ENCODE measurements around the gene ASCC3.

ASCC3 gene

DNA sequence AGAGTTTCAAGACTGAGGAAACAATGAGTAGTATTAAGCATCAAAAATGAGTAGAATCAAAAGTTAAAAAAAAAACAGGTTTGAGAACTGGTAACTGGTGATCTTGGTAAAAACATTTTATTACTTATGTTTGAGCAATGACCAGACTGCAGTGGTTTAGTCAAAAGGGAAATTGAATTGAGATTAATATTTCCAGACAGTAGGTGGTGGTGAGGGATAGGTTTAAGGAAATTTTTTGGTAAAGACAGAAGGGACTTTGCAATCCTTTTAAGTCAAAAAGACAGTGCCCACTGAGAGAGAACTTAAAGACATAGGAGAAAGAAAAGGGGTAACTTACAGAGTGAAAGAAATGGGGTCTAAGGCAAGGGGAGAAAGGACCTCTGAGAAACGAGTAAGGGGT, 156.9 kb downstream of the ASCC3 start:
- no peak for DNase-seq (ENCODE audit: low read depth, low spot score)

DNA sequence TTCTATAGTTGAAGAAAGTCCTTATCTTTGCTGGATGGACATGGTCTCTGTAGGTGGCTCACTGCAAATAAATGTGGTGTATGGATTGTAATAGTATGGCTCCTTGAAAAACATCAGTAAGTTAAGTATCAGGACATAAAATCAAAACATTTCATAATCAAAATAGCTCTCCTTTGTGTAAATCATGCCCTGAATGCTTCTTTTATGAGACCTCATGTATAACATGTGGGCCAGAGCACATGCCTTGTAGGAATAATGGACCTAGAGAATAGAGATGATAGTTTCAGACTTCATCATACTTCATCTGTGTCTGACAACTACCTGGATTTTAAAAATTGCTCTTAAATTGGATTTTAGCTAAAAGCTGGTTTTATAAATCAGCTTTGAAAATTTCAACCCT, 159.9 kb downstream of the ASCC3 start:
- no peak for DNase-seq (ENCODE audit: low read depth, low spot score)

DNA sequence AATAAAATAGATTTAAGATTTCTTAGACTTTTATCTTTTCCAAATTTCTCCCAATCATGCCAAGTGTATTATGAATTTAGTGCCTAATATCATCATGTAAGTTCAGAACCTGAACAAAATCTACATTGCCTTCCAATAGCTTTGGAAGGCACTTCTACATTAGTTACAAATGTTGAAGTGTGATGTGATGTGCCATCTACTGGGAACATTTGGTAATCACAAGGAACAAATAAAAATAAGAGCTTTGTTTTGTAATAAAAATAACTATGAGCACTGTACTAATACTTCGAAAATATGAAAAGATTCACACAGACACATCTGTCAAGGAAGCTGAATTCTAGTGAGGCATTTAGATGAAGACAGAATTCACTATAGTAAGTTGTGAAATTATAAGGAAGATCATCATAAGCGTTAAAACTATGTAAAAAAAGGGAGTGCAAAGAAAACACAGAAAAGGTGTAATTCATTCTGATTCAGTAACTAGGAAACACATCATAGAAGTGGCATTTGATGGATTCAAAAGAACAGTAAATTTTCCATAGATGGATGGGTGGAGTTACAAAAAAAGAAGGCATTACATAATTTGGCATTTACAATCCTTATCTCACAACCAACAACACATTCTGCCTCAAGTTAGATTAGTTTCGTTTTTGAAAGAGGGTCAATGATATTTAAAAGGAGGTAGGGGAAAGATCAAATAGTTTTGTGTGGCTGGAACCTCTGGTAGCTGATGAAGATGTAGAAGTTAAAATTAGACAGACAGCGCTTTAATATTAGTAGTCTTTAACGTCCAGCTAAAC, 161.0 kb downstream of the ASCC3 start:
- DNase-seq (ENCODE audit: low read depth, low spot score) = no peak

DNA sequence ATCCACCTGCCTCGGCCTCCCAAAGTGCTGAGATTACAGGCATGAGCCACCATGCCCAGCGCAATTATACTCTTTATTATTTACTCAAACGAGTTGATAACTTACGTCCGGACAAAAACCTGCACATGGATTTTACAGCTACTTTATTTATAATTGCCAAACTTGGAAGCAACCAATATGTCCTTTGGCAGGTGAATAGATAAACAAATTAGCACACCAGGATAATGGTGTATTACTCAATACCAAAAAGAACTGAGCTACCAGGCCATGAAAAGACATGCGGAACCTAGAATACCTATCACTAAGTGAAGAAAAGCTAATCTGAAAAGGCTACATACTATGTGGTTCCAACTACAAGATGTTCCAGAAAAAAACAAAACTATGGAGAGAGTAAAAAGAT, 168.1 kb downstream of the ASCC3 start:
- DNase-seq (ENCODE audit: low read depth, low spot score) = no peak

DNA sequence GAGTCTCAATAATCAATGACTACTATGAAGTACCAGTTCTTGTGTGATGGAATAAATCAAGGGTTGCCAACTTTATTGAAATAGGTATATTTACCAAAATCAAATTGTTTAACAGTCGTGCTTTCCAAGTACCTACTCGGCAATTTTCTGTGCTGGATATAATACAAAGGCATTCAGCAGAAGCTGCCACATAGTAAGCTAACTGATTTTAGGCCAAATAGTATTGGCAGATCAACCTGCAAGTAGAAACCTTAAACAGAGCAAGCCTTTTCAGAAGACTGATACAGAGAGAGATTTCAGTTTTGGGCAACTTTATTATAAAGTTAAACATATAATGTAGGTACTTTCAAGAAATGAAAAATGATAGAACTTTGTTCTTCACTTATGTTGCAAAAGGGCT, 174.6 kb downstream of the ASCC3 start:
- DNase-seq (ENCODE audit: low read depth, low spot score) = no peak

DNA sequence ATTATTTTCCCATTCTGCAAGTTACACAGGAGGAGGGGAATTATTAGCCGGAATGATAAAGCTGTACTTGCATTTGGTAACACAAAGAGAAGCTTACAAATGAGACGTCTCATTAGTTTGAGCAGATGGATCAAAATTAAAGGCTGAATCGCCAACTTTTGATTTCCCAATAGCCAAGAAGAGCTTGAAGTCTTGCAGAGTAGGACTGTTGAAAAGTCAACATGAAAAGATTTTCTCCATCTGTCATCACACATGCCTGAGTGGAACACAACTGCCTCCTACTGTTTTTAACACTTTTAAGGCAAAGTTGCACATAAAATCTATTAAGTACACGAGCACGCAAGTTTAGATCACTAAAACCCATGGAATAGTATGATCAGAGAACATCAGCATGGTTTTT, 176.2 kb downstream of the ASCC3 start:
- DNase-seq (ENCODE audit: low read depth, low spot score) = no peak

DNA sequence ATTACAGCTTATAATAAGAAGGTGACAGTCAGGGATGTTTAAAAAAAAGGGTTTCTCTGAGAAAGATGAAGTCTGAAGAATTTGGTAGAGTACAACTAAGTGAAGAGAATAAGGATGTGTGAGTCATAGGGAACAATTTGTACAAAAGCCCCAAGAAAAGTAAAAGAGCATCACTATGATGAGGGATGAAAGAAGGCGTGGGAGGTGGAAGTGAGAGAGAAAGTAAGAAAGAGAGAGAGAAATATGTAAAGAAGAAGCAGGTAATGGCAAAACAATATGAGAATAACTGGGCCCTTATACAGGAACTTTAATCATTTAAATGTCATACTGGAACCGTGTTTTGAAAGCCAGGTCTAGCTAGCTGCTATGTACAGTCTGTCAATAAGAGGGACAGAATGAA, 179.4 kb downstream of the ASCC3 start:
- DNase-seq (ENCODE audit: low read depth, low spot score) = no peak

DNA sequence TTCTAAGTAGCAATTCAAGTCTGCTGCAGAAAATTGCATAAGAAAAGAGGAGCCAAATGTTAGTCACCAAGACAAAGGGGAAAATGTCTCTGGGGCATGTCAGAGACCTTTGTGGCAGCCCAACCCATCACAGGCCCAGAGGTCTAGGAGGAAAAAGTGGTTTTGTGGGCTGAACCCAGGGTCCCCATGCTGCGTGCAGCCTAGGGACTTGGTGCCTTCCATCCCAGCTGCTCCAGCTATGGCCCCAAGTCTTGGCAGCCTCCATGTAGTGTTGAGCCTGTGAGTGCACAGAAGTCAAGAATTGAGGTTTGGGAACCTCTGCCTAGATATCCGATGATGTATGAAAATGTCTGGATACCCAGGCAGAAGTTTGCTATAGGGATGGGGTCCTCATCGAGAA, 181.1 kb downstream of the ASCC3 start:
- DNase-seq (ENCODE audit: low read depth, low spot score) = no peak

DNA sequence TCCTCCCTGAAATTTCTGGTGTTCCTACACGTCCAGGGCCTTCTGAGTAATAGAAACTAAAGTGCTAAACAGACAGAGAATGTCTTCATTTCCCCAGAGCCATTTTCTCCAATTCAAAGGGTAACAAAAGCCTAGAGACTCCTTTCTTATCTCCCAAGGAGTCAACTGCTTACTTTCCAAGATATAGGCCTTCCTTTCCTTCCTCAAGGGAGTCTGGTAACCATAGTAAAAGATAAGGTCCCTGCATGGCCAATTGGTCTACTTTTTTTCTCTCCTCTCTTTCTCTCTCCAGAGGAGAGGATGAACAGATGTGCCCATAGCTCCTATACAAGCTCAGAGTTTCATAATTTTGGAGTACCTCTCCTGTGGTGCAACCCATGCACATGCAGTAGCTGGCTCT, 185.7 kb downstream of the ASCC3 start:
- DNase-seq (ENCODE audit: low read depth, low spot score) = no peak

DNA sequence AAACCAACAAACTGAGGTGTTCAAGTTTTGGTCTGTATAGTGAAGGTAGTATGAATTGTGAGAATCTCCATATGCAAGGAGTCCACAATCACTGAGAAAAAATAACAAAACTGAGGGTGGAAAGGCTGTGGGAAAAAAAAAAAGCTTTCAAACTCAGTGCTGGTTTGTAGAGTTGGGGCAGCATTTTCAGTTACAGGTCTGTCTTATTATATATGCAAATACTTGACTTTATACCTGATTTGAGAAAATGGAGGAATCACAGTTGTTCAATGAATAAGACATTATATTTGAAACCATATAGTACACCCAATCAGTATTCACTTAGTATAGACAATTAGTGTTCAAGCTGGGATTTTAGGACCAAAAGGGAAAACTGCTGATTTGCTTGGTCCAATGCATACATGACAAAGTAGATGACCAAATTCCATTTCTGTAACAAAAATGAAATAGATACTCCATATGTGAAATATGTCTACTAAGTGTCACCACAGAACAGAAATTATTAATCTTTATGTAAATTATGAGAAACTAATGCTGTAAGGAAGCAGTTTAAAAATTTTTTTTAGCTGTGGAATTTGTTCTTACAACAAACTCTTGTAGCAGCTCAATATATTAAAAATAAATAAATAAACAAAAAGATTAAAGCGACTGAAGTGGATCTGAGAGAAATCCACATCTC, 187.7 kb downstream of the ASCC3 start:
- DNase-seq (ENCODE audit: low read depth, low spot score) = no peak

DNA sequence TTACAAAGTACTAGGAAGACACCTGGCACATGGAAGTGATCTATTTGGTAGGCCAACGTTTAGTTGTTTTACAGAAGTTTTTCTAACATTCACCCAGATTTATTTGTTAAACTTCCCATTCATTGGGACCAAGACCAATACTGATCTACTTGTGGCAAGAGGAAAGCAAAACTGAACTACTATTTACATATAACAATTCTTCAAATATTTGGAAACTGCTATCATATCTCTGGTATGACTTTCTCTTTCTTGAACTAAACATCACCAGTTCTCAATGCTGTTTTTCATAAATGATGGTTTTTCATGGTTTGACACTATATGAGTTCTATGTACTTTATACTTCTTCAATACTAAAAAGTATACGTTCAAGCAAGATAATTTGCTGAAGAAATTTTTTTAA, 189.2 kb downstream of the ASCC3 start:
- no peak for DNase-seq (ENCODE audit: low read depth, low spot score)

DNA sequence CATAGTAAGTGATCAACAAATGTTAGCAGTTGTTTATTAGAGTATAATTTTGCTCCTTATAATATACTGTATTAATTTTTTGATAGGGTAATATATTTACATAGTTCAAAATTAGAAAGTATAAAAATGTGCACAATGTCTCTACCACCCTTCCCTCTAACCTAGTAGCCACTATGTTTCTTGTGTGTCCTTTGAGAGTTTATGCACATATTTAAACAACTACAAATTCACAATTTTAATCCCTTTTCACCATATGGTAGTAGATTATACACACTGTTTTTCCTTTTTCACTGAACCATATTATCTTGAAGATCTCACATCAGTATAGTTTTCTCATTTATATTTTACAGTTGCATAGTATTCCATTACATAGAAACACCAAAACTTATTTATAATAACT, 194.9 kb downstream of the ASCC3 start:
- no peak for DNase-seq (ENCODE audit: low read depth, low spot score)

DNA sequence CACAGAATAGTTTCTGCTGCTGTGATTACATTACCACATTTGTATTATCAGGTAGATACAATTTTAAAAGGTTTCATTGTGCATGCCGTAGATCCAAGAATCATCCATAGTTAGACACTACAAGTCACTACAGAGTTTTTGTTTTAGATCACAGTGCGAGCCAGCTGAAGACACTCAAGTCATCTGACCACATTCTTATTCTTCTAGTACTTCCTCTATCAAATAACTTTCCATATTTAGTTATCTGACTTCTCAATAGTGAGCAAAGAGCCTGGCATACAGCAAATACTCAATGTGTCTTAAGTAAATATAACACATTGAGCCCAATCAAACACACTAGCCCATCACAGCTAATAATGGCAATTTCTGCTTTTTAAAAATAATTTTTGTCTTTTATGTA, 195.4 kb downstream of the ASCC3 start:
- no peak for DNase-seq (ENCODE audit: low read depth, low spot score)

DNA sequence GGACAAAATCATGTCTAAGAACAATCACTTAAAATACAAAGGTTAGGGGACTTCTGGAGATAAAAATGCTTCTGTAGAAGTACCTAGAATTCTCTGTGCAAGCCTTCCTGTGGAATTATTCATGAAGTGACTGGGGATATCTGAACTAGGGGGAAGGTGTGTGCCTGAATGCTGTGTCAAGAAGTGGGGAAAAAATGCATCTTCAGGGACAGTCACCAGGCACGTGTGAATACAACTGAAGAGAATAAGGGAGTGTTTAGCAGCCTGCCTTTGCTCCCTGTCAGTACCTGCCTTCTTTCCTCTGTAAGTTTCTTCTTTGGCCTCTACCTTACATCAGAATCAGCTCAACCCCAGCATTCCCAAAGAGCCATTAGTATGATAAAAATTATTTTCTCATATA, 201.0 kb downstream of the ASCC3 start:
- DNase-seq (ENCODE audit: low read depth, low spot score) = no peak

DNA sequence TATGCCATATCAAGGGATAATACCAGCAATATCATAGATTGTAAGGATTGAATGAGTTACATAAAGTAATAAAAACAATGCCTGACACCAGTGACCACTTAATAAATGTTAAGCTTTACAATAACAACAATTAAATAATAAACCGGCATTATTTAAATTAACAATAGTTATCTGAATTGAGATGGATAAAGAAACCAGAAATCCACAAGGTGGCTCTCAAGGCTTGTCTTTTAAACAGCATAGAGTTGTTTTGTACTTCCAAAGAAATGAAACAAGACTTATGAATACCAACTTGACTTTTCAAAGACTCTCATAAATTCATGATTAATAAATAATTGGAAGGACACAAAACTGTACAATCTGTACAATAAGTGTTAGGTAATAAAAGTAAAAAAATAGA, 203.1 kb downstream of the ASCC3 start:
- DNase-seq (ENCODE audit: low read depth, low spot score) = no peak

DNA sequence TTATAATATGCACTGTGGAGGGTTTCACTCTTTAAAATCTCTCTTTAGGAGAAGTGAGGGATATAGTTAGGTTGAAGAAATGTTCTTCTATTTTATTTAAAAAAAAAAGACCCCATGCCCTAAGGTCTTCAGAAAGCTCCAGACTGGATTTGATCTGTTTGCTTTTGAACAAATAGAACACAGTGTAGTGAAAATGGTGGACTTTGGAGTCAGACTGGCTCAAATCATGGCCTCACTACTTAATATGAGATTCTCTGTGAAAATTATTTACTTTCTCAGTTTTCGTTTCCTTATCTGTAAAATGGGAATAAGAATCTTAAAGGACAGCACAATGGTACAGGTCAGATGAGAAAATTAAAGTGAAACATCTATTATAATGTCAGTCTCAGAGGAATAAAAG, 203.9 kb downstream of the ASCC3 start:
- DNase-seq (ENCODE audit: low read depth, low spot score) = no peak

DNA sequence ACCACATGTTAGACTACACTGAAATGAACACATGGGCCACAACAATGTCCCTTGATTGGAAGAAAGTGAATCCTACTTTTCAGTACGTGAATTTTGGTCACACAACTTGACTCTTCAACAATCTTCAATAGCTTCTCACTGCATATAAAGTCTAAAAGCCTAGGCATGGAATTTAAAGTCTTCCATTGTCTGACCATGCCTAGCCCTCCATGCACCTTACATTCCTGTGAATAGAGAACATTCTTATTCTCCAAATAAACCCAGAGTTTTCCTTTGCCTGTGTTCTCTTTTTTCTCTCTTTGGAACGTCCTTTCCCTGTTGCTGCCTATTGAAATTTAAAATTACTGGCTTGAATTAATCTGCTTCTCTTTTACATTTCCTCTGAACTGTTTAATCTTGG, 207.5 kb downstream of the ASCC3 start:
- no peak for DNase-seq (ENCODE audit: low read depth, low spot score)

DNA sequence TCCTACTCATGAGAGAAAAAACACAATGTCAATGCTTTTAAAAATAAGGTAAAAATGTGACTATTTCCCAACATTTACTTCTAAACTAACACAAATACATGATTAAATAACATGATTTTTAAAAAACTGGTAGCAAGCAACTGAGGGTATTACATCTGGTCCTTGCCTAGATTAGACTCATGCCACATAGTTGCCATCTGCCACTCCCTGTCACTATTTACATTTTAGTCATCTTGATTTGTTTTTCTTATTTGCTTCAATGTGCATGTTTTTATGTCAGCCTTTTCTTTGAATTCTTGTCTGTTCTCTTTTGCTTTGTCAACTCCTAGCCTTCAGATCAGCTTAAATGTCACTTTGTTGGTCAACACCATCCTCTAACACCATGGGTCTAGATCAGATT, 209.4 kb downstream of the ASCC3 start:
- no peak for DNase-seq (ENCODE audit: low read depth, low spot score)

DNA sequence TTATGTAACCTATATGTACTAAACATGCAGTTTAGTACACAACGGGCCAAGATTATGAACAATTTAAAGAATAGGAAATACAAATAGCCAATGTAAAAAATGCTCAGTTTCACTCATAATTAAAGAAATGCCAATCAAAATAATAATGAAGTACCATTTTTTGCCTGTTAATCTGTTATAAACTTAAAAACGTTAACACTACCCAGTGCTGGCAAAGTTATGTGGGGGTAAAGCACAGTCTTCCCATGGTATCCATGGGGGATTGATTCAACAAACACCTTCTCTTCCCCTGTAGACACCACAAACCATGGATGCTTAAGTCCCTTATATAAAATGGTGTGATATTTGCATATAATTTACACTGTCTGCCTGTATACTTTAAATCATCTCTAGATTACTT, 211.1 kb downstream of the ASCC3 start:
- no peak for DNase-seq (ENCODE audit: low read depth, low spot score)

DNA sequence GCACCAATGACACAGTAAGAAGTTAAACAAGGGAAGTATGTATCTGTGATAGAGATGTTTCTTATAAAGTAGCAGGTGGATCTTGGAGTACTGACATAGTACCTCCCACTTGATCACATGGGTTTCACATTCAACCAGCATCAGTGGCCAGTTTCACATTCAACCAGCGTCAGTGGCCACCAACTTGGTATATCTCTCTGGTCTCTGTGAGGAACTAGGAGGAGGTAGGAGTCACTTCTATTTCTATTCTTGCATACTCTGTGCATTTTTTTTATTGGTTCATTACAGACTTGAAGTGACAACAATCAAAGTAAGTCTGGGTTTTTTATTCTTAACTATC, 216.1 kb downstream of the ASCC3 start:
- DNase-seq (ENCODE audit: low read depth, low spot score) = no peak

DNA sequence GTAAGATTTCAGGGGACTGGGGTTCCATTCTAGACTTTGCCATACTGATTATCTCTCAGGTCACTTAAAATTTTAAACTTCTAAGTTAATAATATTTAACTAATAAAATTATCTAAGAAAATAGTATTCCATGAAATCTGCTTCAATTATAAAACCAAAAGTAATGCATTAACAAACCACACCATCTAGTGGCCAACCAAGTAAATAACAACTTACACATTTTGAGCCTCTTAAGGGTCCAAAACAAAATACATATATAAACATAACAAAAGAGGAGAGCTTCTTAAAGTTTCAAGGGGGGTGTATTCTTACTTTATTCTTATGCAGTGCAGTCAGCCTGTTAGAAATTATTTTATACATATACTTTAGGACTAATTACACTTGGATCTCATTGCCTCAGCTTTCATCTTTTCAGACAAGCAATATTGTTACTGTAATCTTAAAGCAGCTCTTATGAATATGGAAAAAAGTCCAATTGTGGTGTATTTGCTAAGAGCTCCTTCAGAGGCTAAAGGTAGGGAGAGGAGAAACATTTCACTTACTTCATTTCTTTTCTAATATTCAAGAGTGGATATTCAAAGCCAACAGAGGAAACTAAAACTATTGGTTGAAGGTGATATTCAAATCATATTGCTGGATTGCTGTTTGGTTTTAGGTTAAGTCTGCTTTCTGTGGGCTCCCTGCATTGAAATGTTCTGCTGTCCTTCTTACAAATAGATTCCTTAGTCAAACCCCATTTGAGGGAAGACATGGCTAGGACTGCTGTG, 216.7 kb downstream of the ASCC3 start:
- no peak for DNase-seq (ENCODE audit: low read depth, low spot score)

DNA sequence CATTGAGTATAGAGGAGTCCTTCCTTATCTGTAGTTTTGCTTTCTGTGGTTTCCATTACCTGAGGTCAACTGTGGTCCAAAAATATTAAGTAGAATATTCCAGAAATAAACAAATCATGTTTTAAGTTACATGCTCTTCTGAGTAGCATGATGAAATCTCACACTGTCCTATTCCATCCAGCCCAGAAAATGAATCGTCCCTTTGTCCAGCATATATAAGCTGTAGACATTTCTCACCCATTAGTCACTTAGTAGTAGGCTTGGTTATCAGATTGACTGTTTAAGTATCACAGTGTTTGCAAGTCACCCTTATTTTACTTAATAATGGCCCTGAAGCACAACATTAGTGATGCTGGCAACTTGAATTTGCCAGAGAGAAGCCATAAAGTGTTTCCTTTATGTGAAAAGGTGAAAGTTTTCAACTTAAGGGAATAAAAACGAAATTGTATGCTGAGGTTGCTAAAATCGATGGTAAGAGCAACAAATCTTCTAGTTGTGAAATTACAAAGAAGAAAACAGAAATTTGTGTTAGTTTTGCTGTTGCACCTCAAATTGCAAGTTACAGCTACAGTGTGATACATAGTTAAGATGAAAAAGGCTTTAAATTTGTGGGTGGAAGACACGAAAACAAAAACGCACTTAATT, 217.8 kb downstream of the ASCC3 start:
- no peak for DNase-seq (ENCODE audit: low read depth, low spot score)
